BE2C (cell line): ENCODE data around the gene TMEM229A.

Experiments
- DNase-seq: peaks from one replicate; pipeline ENCODE4 v3.0.0-alpha.2; 2020
- H3K27me3 ChIP-seq: fragments of 250-450 bp; sonication (Bioruptor Pico); 2 replicates; pipeline ENCODE4 v1.5.1; 2020; ENCODE audit warnings: mild to moderate bottlenecking
- H3K36me3 ChIP-seq: fragments of 250-450 bp; sonication (Bioruptor Pico); 2 replicates; pipeline ENCODE4 v1.5.1; 2020; ENCODE audit warnings: mild to moderate bottlenecking
- H3K4me1 ChIP-seq: fragments of 250-450 bp; sonication (Bioruptor Pico); 2 replicates; pipeline ENCODE4 v1.5.1; 2020
- H3K4me3 ChIP-seq: 2 replicates; pipeline ENCODE4 v1.5.1; 2011; ENCODE audit warnings: low read depth, low read length
- H3K9me3 ChIP-seq: fragments of 250-450 bp; sonication (Bioruptor Pico); 2 replicates; pipeline ENCODE4 v1.5.1; 2020
- TF ChIP-seq, protein P1 (sequence below): IDR thresholded peaks from 2 replicates; pipeline ENCODE4 v1.5.1; 2012; ENCODE audit warnings: mild to moderate bottlenecking, low read depth, low read length

Gene TMEM229A

DNA sequence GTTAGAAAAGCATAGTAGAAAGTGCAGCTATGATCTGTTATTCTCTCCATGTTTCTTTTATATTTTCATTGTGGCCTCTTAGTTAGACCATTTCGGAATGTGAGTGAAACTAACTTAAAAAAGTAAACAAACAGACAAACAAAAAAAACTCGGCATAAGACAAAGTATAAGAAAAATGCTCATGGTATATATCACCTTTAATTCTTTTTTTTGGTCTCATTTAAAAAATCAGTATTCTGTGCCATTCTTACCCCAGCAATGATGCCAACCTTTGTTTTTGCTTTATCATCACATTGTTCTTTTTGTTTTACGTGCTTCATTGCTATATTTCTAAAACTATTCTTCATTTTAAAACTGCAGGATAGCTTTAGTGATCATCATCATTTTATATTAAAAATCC lies 2.8 kb upstream of the TMEM229A start:
- Histone ChIP-seq H3K4me1 (peaks cover 3% of the 10 kb centered on the region), H3K27me3 (peaks cover 6% of the 10 kb centered on the region), H3K9me3 (no peaks in the 10 kb centered on the region), H3K36me3 (no peaks in the 10 kb centered on the region), H3K4me3 (no peak overlapping the region)
- TF ChIP-seq, protein P1, sequence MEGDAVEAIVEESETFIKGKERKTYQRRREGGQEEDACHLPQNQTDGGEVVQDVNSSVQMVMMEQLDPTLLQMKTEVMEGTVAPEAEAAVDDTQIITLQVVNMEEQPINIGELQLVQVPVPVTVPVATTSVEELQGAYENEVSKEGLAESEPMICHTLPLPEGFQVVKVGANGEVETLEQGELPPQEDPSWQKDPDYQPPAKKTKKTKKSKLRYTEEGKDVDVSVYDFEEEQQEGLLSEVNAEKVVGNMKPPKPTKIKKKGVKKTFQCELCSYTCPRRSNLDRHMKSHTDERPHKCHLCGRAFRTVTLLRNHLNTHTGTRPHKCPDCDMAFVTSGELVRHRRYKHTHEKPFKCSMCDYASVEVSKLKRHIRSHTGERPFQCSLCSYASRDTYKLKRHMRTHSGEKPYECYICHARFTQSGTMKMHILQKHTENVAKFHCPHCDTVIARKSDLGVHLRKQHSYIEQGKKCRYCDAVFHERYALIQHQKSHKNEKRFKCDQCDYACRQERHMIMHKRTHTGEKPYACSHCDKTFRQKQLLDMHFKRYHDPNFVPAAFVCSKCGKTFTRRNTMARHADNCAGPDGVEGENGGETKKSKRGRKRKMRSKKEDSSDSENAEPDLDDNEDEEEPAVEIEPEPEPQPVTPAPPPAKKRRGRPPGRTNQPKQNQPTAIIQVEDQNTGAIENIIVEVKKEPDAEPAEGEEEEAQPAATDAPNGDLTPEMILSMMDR, result no peak
- DNase-seq, result no peak

- Histone ChIP-seq H3K4me1 (peaks cover 3% of the 10 kb centered on the region), H3K36me3 (no peaks in the 10 kb centered on the region), H3K27me3 (peaks cover 6% of the 10 kb centered on the region), H3K9me3 (no peaks in the 10 kb centered on the region), H3K4me3 (no peak overlapping the region)
- no peak for DNase-seq
- TF ChIP-seq, protein P1, result no peak
Observed at GRCh38 chr7:124034754-124035100, 1.9 kb upstream of the TMEM229A start.

DNA sequence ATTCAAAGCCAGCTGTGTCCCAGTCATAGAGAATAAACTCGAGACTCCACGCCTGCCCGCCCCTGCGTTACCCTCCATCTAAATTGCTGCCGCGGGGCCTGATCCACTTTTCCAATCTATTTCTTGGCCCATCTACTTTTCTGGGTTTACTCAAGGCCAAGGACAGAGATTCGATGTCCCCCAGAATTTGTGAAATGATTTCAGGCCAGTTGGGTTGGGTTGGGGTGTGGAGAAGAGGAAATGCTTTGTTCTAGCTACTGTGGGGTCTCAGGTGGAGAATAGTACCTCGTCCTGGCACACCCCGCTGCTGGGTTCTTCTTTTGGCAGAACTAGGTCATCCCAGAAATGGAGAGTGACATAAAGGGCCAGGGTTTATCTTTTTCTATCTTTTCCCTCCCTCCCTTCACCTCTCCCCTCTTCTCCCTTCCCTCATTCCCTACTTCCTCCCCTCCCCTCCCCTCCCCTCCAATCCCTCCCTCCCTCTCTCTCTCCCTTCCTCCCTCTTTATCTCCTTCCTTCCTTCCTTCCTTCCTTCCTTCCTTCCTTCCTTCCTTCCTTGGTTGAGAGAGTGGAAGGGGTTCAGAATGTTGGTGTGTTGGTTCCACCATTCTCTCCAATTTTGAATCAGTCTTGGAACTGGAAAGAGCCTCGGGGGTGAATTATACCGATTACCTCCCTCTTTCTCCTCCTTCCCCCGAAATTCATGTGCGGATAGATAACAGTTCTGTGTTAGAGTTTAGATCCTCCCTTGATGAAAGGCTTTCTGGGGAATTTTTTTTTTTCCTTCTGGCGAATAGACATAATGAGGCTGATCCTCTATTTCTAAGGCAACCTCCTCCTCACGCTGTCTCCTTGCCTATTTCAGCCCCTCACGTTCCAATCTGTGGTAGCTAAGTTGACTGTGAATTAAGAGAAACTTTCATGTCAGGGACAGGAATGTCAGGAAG lies 1.2 kb upstream of the TMEM229A start:
- H3K27me3 ChIP-seq, result peaks cover 6% of the 10 kb centered on the region
- H3K9me3 ChIP-seq, result no peaks in the 10 kb centered on the region
- TF ChIP-seq, protein P1, result no peak
- no peak for DNase-seq
- H3K36me3 ChIP-seq, result no peaks in the 10 kb centered on the region
- H3K4me3 ChIP-seq, result peak overlapping the region; percentile 85
- peaks cover 3% of the 10 kb centered on the region for H3K4me1 ChIP-seq

- TF ChIP-seq, protein P1, result no peak
- Histone ChIP-seq H3K9me3 (no peaks in the 10 kb centered on the region), H3K27me3 (peaks cover 6% of the 10 kb centered on the region), H3K36me3 (no peaks in the 10 kb centered on the region), H3K4me1 (peaks cover 3% of the 10 kb centered on the region), H3K4me3 (peak overlapping the region; percentile 85)
- peak; percentile 70 for DNase-seq
Observed at GRCh38 chr7:124033095-124033806, 384 bp upstream of the TMEM229A start.

DNA sequence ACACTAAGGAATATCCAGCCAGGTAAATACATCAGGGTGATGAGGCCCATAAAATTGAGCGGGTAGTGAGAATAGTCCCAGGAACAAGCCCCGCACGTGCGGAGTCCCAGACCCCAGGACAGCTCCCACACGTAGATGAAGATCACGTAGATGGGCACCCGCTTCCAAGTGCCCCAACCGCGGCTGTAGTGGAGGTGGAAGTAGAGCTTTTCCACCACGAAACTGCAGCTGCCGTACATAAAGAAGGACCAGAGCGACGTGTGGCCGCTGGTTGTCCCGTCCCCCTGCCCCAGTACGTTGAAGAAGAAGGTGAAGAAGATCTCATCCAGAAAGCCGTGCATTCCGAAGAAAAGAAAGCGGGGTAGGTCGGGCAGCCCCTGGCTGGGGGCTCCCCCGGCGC lies 948 bp downstream of the TMEM229A start:
- H3K4me1 ChIP-seq, result peaks cover 3% of the 10 kb centered on the region
- peak; percentile 19 for DNase-seq
- H3K9me3 ChIP-seq, result no peaks in the 10 kb centered on the region
- peak overlapping the region; percentile 85 for H3K4me3 ChIP-seq
- H3K27me3 ChIP-seq, result peaks cover 6% of the 10 kb centered on the region
- no peaks in the 10 kb centered on the region for H3K36me3 ChIP-seq
- TF ChIP-seq, protein P1, result no peak

DNA sequence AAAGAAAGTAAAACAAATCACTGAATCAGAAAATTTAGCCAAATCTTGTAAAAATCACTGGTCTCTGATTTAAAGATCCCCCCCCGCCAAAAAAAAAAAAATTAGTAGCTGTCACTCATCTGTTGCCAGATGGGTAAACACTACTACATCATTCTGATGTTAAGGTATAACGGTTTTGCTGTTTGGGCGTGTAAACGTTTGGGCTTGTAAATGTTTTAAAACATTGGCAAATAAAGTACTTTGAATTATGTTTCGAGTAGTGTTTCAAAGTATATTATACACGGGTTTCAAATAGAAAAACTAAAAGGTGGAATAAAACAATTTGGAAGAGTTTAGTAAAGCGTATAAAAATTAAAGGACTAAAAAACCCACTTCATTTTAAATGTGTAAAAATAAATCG lies 1.5 kb downstream of the TMEM229A start:
- peak overlapping the region; percentile 85 for H3K4me3 ChIP-seq
- TF ChIP-seq, protein P1, result no peak
- no peaks in the 10 kb centered on the region for H3K9me3 ChIP-seq
- peaks cover 3% of the 10 kb centered on the region for H3K4me1 ChIP-seq
- no peaks in the 10 kb centered on the region for H3K36me3 ChIP-seq
- no peak for DNase-seq
- H3K27me3 ChIP-seq, result peaks cover 6% of the 10 kb centered on the region
